Coronary artery (tissue), 2 donors: ENCODE results near the gene PLA2R1.
"Not testable (repeated sequence)": the region's sequence is repeated elsewhere in the genome, so short reads cannot be mapped to it uniquely, and the experiment has no call there.

Experiments
- DNase-seq: peaks from one replicate; pipeline ENCODE4 v3.0.0-alpha.2; 2017; ENCODE audit warnings: low spot score
- H3K27ac ChIP-seq, 2 donors: fragments of 200-600 bp; sonication (generic); one replicate each; pipeline ENCODE4 v1.5.1; 2016 to 2019
- H3K4me3 ChIP-seq: fragments of 200-600 bp; sonication (generic); 2 replicates; pipeline ENCODE4 v1.5.1; 2016; ENCODE audit warnings: mild to moderate bottlenecking, moderate library complexity
- CTCF ChIP-seq: fragments of 200-600 bp; sonication (generic); IDR thresholded peaks from one replicate; pipeline ENCODE4 v1.5.1; 2019; ENCODE audit warnings: antibody characterized with exemption

The PLA2R1 gene

GRCh38 chr2:159971365-159972152 lies 90.9 kb downstream of the PLA2R1 start:
- no peak for TF ChIP-seq CTCF
- H3K27ac ChIP-seq: no peak overlapping the region

GRCh38 chr2:159970548-159970947 lies 91.9 kb downstream of the PLA2R1 start:
- not testable (repeated sequence) for H3K27ac ChIP-seq, DNase-seq, H3K4me3 ChIP-seq

More at GRCh38 chr2:159971365-159972152, 90.9 kb downstream of the PLA2R1 start:
- H3K4me3 ChIP-seq: no peak overlapping the region
- DNase-seq: no peak

- TF ChIP-seq CTCF: peak; percentile 25
- Histone ChIP-seq H3K27ac (no peak overlapping the region), H3K4me3 (no peak overlapping the region)
- DNase-seq: no peak
Observed at GRCh38 chr2:159968279-159968900, 94.0 kb downstream of the PLA2R1 start.

GRCh38 chr2:159963700-159964099 lies 98.7 kb downstream of the PLA2R1 start:
- no peak overlapping the region for H3K4me3 ChIP-seq
- no peak overlapping the region for H3K27ac ChIP-seq
- TF ChIP-seq CTCF: no peak
- DNase-seq: no peak

GRCh38 chr2:159962513-159962912 lies 99.9 kb downstream of the PLA2R1 start:
- H3K4me3 ChIP-seq, H3K27ac ChIP-seq, DNase-seq: not testable (repeated sequence)

- no peak for DNase-seq
- Histone ChIP-seq H3K27ac (no peak overlapping the region), H3K4me3 (no peak overlapping the region)
- TF ChIP-seq CTCF: no peak
Observed at GRCh38 chr2:159961451-159961850, 101.0 kb downstream of the PLA2R1 start.

- DNase-seq: no peak
Observed at GRCh38 chr2:159961037-159961436, 101.4 kb downstream of the PLA2R1 start.

More at GRCh38 chr2:159961037-159961436, 101.4 kb downstream of the PLA2R1 start:
- no peak overlapping the region for H3K4me3 ChIP-seq
- no peak overlapping the region for H3K27ac ChIP-seq
- no peak for TF ChIP-seq CTCF
